H1 (cell line): ENCODE results near the gene RNF168. TPM values are rescaled to one million over a fixed set of nuclear protein-coding genes. Genes with fewer than 3 reads are reported as not detected.
A peak's percentile ranks its signal among the peaks of the same experiment; 100 is the strongest.

Source experiments
- CTCF ChIA-PET: fragments of 300-600 bp; sonication (Branson Sonifier 250); formaldehyde crosslinking; loops from one replicate; lab custom pipeline; 2021; ENCODE audit not compliant: partially characterized antibody; lab: Charles Lee
- POLR2A ChIA-PET: fragments of 300-600 bp; sonication (Branson Sonifier 250); formaldehyde crosslinking; loops from one replicate; lab custom pipeline; 2021; ENCODE audit warnings: inconsistent platforms; ENCODE audit not compliant: partially characterized antibody; lab: Charles Lee
- DNase-seq, 2 experiments: peaks; one replicate each; pipeline versions ENCODE4 v3.0.0 to v3.0.0-alpha.2; 2010 to 2022; ENCODE audit warnings: low spot score in 2 of 2, low read depth in 1 of 2, mixed read lengths in 1 of 2
- FAIRE-seq: peaks from 2 replicates; lab custom pipeline; 2011; peaks lifted over from hg19 to GRCh38; lab: Jason Lieb, UNC
- H2AFZ ChIP-seq: 2 replicates; pipeline ENCODE4 v1.8.1; 2012; ENCODE audit warnings: low read length, inconsistent platforms
- H2AK5ac ChIP-seq: 2 replicates; pipeline ENCODE4 v1.6.1; 2013; ENCODE audit warnings: low read depth, low read length
- H2BK120ac ChIP-seq: replicated peaks from 2 replicates; pipeline ENCODE3; 2013; ENCODE audit warnings: low read depth, low read length, inconsistent platforms
- H2BK12ac ChIP-seq: 2 replicates; pipeline ENCODE4 v1.6.1; 2013; ENCODE audit warnings: low read depth, low read length
- H2BK15ac ChIP-seq: 2 replicates; pipeline ENCODE4 v1.6.1; 2013; ENCODE audit warnings: low read length
- H2BK20ac ChIP-seq: 2 replicates; pipeline ENCODE4 v1.6.1; 2013; ENCODE audit warnings: low read length
- H2BK5ac ChIP-seq: 2 replicates; pipeline ENCODE4 v1.6.1; 2013; ENCODE audit warnings: low read depth, low read length
- H3K14ac ChIP-seq: 2 replicates; pipeline ENCODE4 v1.6.1; 2013; ENCODE audit warnings: inconsistent platforms; ENCODE audit not compliant: insufficient read length
- H3K18ac ChIP-seq: 2 replicates; pipeline ENCODE4 v1.6.1; 2013; ENCODE audit warnings: low read length; ENCODE audit errors: extremely low read depth
- H3K23ac ChIP-seq: 2 replicates; pipeline ENCODE4 v1.6.1; 2013; ENCODE audit warnings: inconsistent platforms; ENCODE audit not compliant: insufficient read length
- H3K23me2 ChIP-seq: 2 replicates; pipeline ENCODE4 v1.6.1; 2013; ENCODE audit warnings: low read depth, low read length
- H3K27ac ChIP-seq: 2 replicates; pipeline ENCODE4 v1.6.1; 2011; ENCODE audit warnings: low read depth, low read length, inconsistent platforms
- H3K27me3 ChIP-seq, 4 experiments: replicated peaks in 1 of 4; 1 replicate in 1 of 4; 2 replicates in 3 of 4; pipeline versions ENCODE4 v1.6.1 to v1.8.1; 2011 to 2013; ENCODE audit warnings: low read length in 3 of 4, mild to moderate bottlenecking in 3 of 4, inconsistent platforms in 2 of 4, mixed read lengths in 2 of 4, moderate library complexity in 1 of 4; ENCODE audit not compliant: control insufficient read depth in 3 of 4, insufficient read depth in 3 of 4; ENCODE audit errors: extremely low read depth in 1 of 4
- H3K36me3 ChIP-seq, 4 experiments: 2 replicates each; pipeline versions ENCODE4 v1.6.1 to v1.8.1; 2011 to 2013; ENCODE audit warnings: mild to moderate bottlenecking in 4 of 4, low read length in 3 of 4, moderate library complexity in 2 of 4, control low read depth in 1 of 4, inconsistent platforms in 1 of 4; ENCODE audit not compliant: insufficient read depth in 4 of 4, control insufficient read depth in 2 of 4
- H3K4ac ChIP-seq: replicated peaks from 2 replicates; pipeline ENCODE3; 2013; ENCODE audit warnings: low read length, low read depth, mixed read lengths, inconsistent platforms; ENCODE audit not compliant: insufficient read length
- H3K4me1 ChIP-seq, 4 experiments: replicated peaks in 1 of 4; 1 replicate in 1 of 4; 2 replicates in 3 of 4; pipeline versions ENCODE4 v1.6.1 to v1.8.1; 2011 to 2013; ENCODE audit warnings: low read length in 3 of 4, inconsistent platforms in 2 of 4, mixed read lengths in 1 of 4; ENCODE audit not compliant: insufficient read depth in 4 of 4, control insufficient read depth in 3 of 4
- H3K4me2 ChIP-seq, 2 experiments: 2 replicates each; pipeline versions ENCODE4 v1.6.1 to v1.8.1; 2011 to 2013; ENCODE audit warnings: low read depth in 2 of 2, low read length in 2 of 2, control low read depth in 1 of 2, inconsistent platforms in 1 of 2, mild to moderate bottlenecking in 1 of 2; ENCODE audit not compliant: insufficient read depth in 1 of 2
- H3K4me3 ChIP-seq, 4 experiments: fragments of 200-600, 300-600 bp in 1 of 4; sonication (generic), shearing (Covaris generic), sonication (Bioruptor Twin) in 1 of 4; 2 replicates each; pipeline versions ENCODE4 v1.5.1 to v1.8.1; 2011 to 2016; ENCODE audit warnings: low read length in 4 of 4, low read depth in 3 of 4, control low read depth in 2 of 4, inconsistent platforms in 2 of 4, mild to moderate bottlenecking in 2 of 4, mixed read lengths in 1 of 4, moderate library complexity in 1 of 4; ENCODE audit not compliant: insufficient read depth in 2 of 4; ENCODE audit errors: extremely low read depth in 1 of 4
- H3K56ac ChIP-seq: replicated peaks from 2 replicates; pipeline ENCODE3; 2013; ENCODE audit warnings: low read depth, mild to moderate bottlenecking, mixed read lengths, low read length, inconsistent platforms; ENCODE audit not compliant: insufficient read length
- H3K79me1 ChIP-seq: 2 replicates; pipeline ENCODE4 v1.6.1; 2013; ENCODE audit warnings: low read depth, low read length, control low read depth
- H3K79me2 ChIP-seq, 2 experiments: 2 replicates each; pipeline versions ENCODE4 v1.6.1 to v1.8.1; 2012 to 2013; ENCODE audit warnings: low read length in 2 of 2, mild to moderate bottlenecking in 2 of 2, inconsistent platforms in 1 of 2; ENCODE audit not compliant: insufficient read depth in 2 of 2, control insufficient read depth in 1 of 2
- H3K9ac ChIP-seq, 4 experiments: replicated peaks in 1 of 4; 1 replicate in 1 of 4; 2 replicates in 3 of 4; pipeline versions ENCODE4 v1.6.1 to v1.8.1; 2011 to 2013; ENCODE audit warnings: low read depth in 3 of 4, low read length in 3 of 4, control low read depth in 2 of 4, mild to moderate bottlenecking in 2 of 4, moderate library complexity in 2 of 4, inconsistent platforms in 1 of 4; ENCODE audit errors: extremely low read depth in 1 of 4
- H3K9me3 ChIP-seq, 2 experiments: 2 replicates each; pipeline versions ENCODE4 v1.6.1 to v1.8.1; 2012 to 2013; ENCODE audit warnings: mild to moderate bottlenecking in 2 of 2, moderate library complexity in 2 of 2, control low read depth in 1 of 2, inconsistent platforms in 1 of 2, low read depth in 1 of 2, low read length in 1 of 2, mixed read lengths in 1 of 2; ENCODE audit not compliant: insufficient read depth in 2 of 2
- H4K20me1 ChIP-seq, 2 experiments: replicated peaks in 1 of 2; 2 replicates each; pipeline versions ENCODE3 to v1.8.1; 2011 to 2013; ENCODE audit warnings: inconsistent platforms in 2 of 2, low read length in 2 of 2, mild to moderate bottlenecking in 1 of 2; ENCODE audit not compliant: insufficient read depth in 2 of 2, control insufficient read depth in 1 of 2
- H4K5ac ChIP-seq: 2 replicates; pipeline ENCODE4 v1.6.1; 2013; ENCODE audit warnings: low read length, low read depth, mixed read lengths, inconsistent platforms; ENCODE audit not compliant: insufficient read length
- H4K8ac ChIP-seq: 2 replicates; pipeline ENCODE4 v1.8.0; 2013; ENCODE audit warnings: mild to moderate bottlenecking, moderate library complexity, low read length, inconsistent platforms; ENCODE audit not compliant: insufficient read depth; ENCODE audit errors: extremely low read depth
- H4K91ac ChIP-seq: replicated peaks from 2 replicates; pipeline ENCODE3; 2013; ENCODE audit warnings: low read length, mixed read lengths, inconsistent platforms; ENCODE audit not compliant: insufficient read length
- CBX8 ChIP-seq: fragments of 300-800, 300-1000 bp; sonication (generic); IDR thresholded peaks from 2 replicates; pipeline ENCODE4 v1.7.1; 2016; ENCODE audit warnings: low read depth, low read length, borderline replicate concordance
- KDM1A ChIP-seq: fragments of 200-600, 300-600 bp; sonication (generic); IDR thresholded peaks from 2 replicates; pipeline ENCODE4 v1.7.1; 2016; ENCODE audit warnings: mild to moderate bottlenecking, low read length, borderline replicate concordance
- WGBS, 2 experiments: shearing (Covaris generic) in 1 of 2; methylation state at CpG; one replicate each; pipeline versions ENCODE4 v1.1.6 to v1.1.7; 2013 to 2015; ENCODE audit warnings: low lambda C conversion rate in 2 of 2, mixed read lengths in 2 of 2, inconsistent platforms in 1 of 2, low coverage in 1 of 2, missing lambda C conversion rate in 1 of 2; ENCODE audit not compliant: insufficient replicate concordance in 2 of 2, insufficient coverage in 1 of 2, insufficient read length in 1 of 2; ENCODE audit errors: extremely low coverage in 1 of 2, missing lambda C conversion rate in 1 of 2; 5-methylcytosine and 5-hydroxymethylcytosine counted together
- polyA plus RNA-seq, 7 experiments: library from polyadenylated mRNA; depleted of rRNA in 3 of 7; stranded (reverse) in 5 of 7; unstranded in 2 of 7; fragments of >200 nt in 5 of 7; fragments of 200-250 nt in 2 of 7; gene quantifications; 1 replicate in 5 of 7; 2 replicates in 1 of 7; 4 replicates in 1 of 7; pipeline versions ENCODE4 v1.2.1 to v1.2.3, GENCODE V29; 2011 to 2013; ENCODE audit warnings: missing spikeins in 2 of 7, mixed read lengths in 2 of 7
- total RNA-seq: library from RNA; stranded (reverse); fragmentation: NEBNext Ultra II Directional; extraction: Animal tissue kit (Norgen Biotek cat#: 25700); gene quantifications from 2 replicates; pipeline ENCODE4 v1.2.1, GENCODE V29; 2021

RNF168 gene
- total and polyA plus RNA-seq, 2 of the 8 experiments (the other 6 are each of a cell fraction or from before 2014, with no cell fraction given): 6.3 to 63.5 TPM

DNA sequence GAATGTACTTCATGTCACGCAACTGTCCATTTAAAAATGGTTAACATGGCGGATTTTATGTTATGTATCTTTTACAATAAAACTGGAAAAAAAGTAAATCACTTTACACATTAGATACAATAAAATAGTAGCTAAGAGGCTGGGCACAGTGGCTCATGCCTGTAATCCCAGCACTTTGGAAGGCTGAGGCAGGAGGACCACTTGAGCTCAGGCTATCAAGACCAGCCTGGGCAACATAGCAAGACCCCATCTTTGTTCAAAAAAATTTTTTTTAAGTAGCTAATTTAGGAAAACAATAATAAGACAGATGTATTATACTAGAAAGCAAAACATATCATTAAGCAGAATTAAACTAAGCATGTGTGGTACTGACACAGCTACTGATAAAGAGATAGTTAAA, 11.5 kb downstream of the RNF168 start:
- no peaks in the 10 kb centered on the region for H3K23me2 ChIP-seq
- no peak for DNase-seq
- no peak overlapping the region for H3K56ac ChIP-seq
- no peak overlapping the region for H2BK12ac ChIP-seq
- H3K14ac ChIP-seq: no peak overlapping the region
- no peak overlapping the region for H3K9ac ChIP-seq
- CTCF ChIA-PET: interaction anchor here (0.7 kb wide), 1 partner anchor 21 kb away, joined by 3 read pairs; no protein-coding TSS in a partner anchor
- TF ChIP-seq CBX8 (no peak), KDM1A (0 out of 2 replicates have a peak, but pooled peaks have one; percentile 15)
- H3K79me2 ChIP-seq: peaks cover 8 to 82% of the 10 kb centered on the region in 2 experiments
- no peak overlapping the region for H2AFZ ChIP-seq
- H3K23ac ChIP-seq: no peak overlapping the region
- H4K5ac ChIP-seq: no peak overlapping the region
- WGBS, 2 experiments: 95% methylated on average over 2 of the region's 2 CpGs; no CpG with 5 or more reads in 1 of the 2 experiments
- H3K4me1 ChIP-seq: no peaks in the 10 kb centered on the region
- no peak overlapping the region for H4K8ac ChIP-seq
- no peak overlapping the region for H3K18ac ChIP-seq
- no peak overlapping the region for H3K4me3 ChIP-seq
- H2BK120ac ChIP-seq: no peak overlapping the region
- no peaks in the 10 kb centered on the region for H3K9me3 ChIP-seq
- no peak overlapping the region for H2AK5ac ChIP-seq
- peaks cover 5 to 6% of the 10 kb centered on the region in 2 experiments for H4K20me1 ChIP-seq
- no peak overlapping the region for H4K91ac ChIP-seq
- no peak overlapping the region for H3K4ac ChIP-seq
- no peak overlapping the region for H2BK5ac ChIP-seq
- no peaks in the 10 kb centered on the region for H3K27me3 ChIP-seq
- peaks cover 0 to 10% (median 4%) of the 10 kb centered on the region in 4 experiments; a peak in 4 of 8 replicates for H3K36me3 ChIP-seq
- no peak overlapping the region for H3K27ac ChIP-seq
- H3K79me1 ChIP-seq: peaks cover 4% of the 10 kb centered on the region; the same call in 1 of the 2 replicates
- no peak for FAIRE-seq
- H3K4me2 ChIP-seq: no peak overlapping the region
- POLR2A ChIA-PET: no interaction called here
- H2BK20ac ChIP-seq: no peak overlapping the region
- no peak overlapping the region for H2BK15ac ChIP-seq
